Neural cell (in vitro differentiated cells): ENCODE measurements around the gene OXT. TPM values are rescaled to one million over a fixed set of nuclear protein-coding genes. Genes with fewer than 3 reads are reported as not detected.

Experiments used
- H2AFZ ChIP-seq: fragments of 200-600, 300-800 bp; sonication (generic), shearing (Covaris generic); 2 replicates; pipeline ENCODE4 v1.6.0; 2014; ENCODE audit warnings: low read depth, mild to moderate bottlenecking, antibody characterized with exemption, low read length, moderate library complexity
- H3F3A ChIP-seq: fragments of 200-600 bp; shearing (Covaris generic); 2 replicates; pipeline ENCODE4 v1.6.1; 2016; ENCODE audit warnings: mild to moderate bottlenecking, moderate library complexity, mixed read lengths, antibody characterized with exemption, low read length; ENCODE audit not compliant: insufficient read depth, poor library complexity, severe bottlenecking
- H3K27ac ChIP-seq: fragments of 200-600, 300-800 bp; sonication (generic), shearing (Covaris generic); 2 replicates; pipeline ENCODE4 v1.5.1; 2014; ENCODE audit warnings: mild to moderate bottlenecking, low read length, moderate library complexity
- H3K27me3 ChIP-seq: fragments of 300-800, 200-600 bp; sonication (generic), shearing (Covaris generic); 2 replicates; pipeline ENCODE4 v1.6.0; 2014; ENCODE audit warnings: mild to moderate bottlenecking, low read depth, low read length, moderate library complexity; ENCODE audit not compliant: insufficient read depth
- H3K36me3 ChIP-seq: fragments of 300-800, 200-600 bp; sonication (generic), shearing (Covaris generic); 2 replicates; pipeline ENCODE4 v1.5.1; 2014; ENCODE audit warnings: mild to moderate bottlenecking, antibody characterized with exemption, low read length, moderate library complexity; ENCODE audit not compliant: insufficient read depth
- H3K4me2 ChIP-seq: fragments of 300-800, 200-600 bp; sonication (generic), shearing (Covaris generic); 2 replicates; pipeline ENCODE4 v1.6.0; 2014; ENCODE audit warnings: mild to moderate bottlenecking, low read length
- H3K4me3 ChIP-seq: fragments of 300-800, 200-600 bp; sonication (generic), shearing (Covaris generic); 2 replicates; pipeline ENCODE4 v1.5.1; 2014; ENCODE audit warnings: mild to moderate bottlenecking, low read length, moderate library complexity
- H3K79me2 ChIP-seq: fragments of 200-600 bp; shearing (Covaris generic); replicated peaks from 2 replicates; pipeline ENCODE4 v1.6.0; 2014; ENCODE audit warnings: mild to moderate bottlenecking, low read length, moderate library complexity; ENCODE audit not compliant: insufficient read depth
- H3K9ac ChIP-seq: fragments of 300-800, 200-600 bp; sonication (generic), shearing (Covaris generic); 2 replicates; pipeline ENCODE4 v1.6.1; 2016; ENCODE audit warnings: mild to moderate bottlenecking, low read length, mixed read lengths
- H3K9me2 ChIP-seq: fragments of 200-600 bp; shearing (Covaris generic); 2 replicates; pipeline ENCODE4 v1.6.1; 2016; ENCODE audit warnings: mild to moderate bottlenecking, low read length, mixed read lengths; ENCODE audit not compliant: insufficient read depth
- H3K9me3 ChIP-seq: fragments of 200-600, 300-800 bp; sonication (generic), shearing (Covaris generic); 2 replicates; pipeline ENCODE4 v1.6.1; 2016; ENCODE audit warnings: mild to moderate bottlenecking, mixed run types, low read length, moderate library complexity, mixed read lengths
- H4K20me1 ChIP-seq: fragments of 200-600 bp; shearing (Covaris generic); 2 replicates; pipeline ENCODE4 v1.6.1; 2016; ENCODE audit warnings: mild to moderate bottlenecking, mixed run types; ENCODE audit not compliant: insufficient read depth
- EP300 ChIP-seq: fragments of 450-650 bp; conservative IDR thresholded peaks from 2 replicates; pipeline ENCODE4 v1.6.1; 2014; ENCODE audit warnings: antibody characterized with exemption, mild to moderate bottlenecking, moderate library complexity; ENCODE audit not compliant: poor library complexity, severe bottlenecking
- EZH2 ChIP-seq: fragments of 200-600, 300-800 bp; shearing (Covaris generic), sonication (generic); IDR thresholded peaks from 2 replicates; pipeline ENCODE4 v1.6.1; 2014; ENCODE audit warnings: antibody characterized with exemption, low read length, borderline replicate concordance, mild to moderate bottlenecking; ENCODE audit not compliant: insufficient read depth, poor library complexity, severe bottlenecking
- MXI1 ChIP-seq: fragments of 450-650 bp; conservative IDR thresholded peaks from 2 replicates; pipeline ENCODE4 v1.6.1; 2014; ENCODE audit warnings: antibody characterized with exemption, mild to moderate bottlenecking; ENCODE audit not compliant: poor library complexity, severe bottlenecking
- POLR2AphosphoS5 ChIP-seq: IDR thresholded peaks from 2 replicates; pipeline ENCODE4 v1.6.1; 2012
- RAD21 ChIP-seq: fragments of 450-650 bp; conservative IDR thresholded peaks from 2 replicates; pipeline ENCODE4 v1.6.1; 2014; ENCODE audit warnings: antibody characterized with exemption, mild to moderate bottlenecking, moderate library complexity
- TAF1 ChIP-seq: IDR thresholded peaks from 2 replicates; pipeline ENCODE4 v1.6.1; 2012; ENCODE audit warnings: low read depth
- polyA plus RNA-seq: library from polyadenylated mRNA; depleted of rRNA; stranded (reverse); fragments of >200 nt; gene quantifications from 2 replicates; pipeline ENCODE4 v1.2.3, GENCODE V29; 2014
- TF ChIP-seq, protein P1 (sequence below): IDR thresholded peaks from 2 replicates; pipeline ENCODE4 v1.6.1; 2012; ENCODE audit warnings: borderline replicate concordance

Gene OXT
- polyA plus RNA-seq, 1 donor from 2014 or later: not detected

DNA sequence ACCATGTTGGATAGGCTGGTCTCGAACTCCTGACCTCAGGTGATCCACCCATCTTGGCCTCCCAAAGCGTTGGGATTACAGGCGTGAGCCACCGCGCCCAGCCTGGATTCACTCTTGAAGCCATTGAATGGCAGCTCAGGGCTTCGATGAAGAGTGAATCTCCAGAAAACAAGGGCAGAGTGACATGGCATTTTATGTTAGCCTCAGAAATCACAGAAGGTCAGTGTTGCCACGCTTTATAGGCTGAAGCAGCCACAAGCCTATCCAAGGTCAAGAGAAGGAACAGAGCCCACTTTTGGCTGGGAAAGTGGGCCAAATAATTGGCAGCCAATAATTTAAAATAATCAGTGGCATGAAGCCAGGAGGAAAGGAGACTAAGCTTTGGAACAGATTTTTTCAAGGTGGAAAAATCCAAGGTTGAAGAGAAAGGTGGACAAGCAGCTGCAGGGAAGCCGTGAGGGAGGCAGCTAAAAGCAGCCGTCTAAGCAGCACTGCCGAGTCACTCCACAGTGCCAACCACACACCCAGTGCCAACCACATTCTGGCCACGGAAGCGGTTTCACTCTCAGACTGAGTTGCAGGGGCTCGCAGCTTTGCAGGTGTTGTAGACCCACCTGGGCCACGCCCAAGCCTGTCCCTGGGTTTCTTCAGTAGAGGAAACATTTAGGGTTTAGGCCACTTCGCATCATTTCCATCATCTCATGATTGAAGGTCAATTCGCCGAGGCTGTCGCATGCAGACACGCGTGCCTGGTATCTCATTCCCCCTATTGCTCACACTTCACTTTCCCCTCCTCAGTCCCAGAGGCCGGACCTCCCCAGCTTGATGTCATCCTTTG is 30.5 kb downstream of the OXT start:
- Histone ChIP-seq H3F3A (no peaks in the 10 kb centered on the region), H3K79me2 (no peaks in the 10 kb centered on the region), H3K9ac (no peak overlapping the region), H3K36me3 (no peaks in the 10 kb centered on the region), H3K27me3 (no peaks in the 10 kb centered on the region), H3K4me2 (no peak overlapping the region), H3K9me2 (no peaks in the 10 kb centered on the region), H2AFZ (no peak overlapping the region), H3K9me3 (no peaks in the 10 kb centered on the region), H3K27ac (no peak overlapping the region), H3K4me3 (no peak overlapping the region), H4K20me1 (no peaks in the 10 kb centered on the region)
- TF ChIP-seq RAD21 (no peak), POLR2AphosphoS5 (no peak), EP300 (no peak), EZH2 (no peak), TAF1 (no peak)
- TF ChIP-seq, protein P1, sequence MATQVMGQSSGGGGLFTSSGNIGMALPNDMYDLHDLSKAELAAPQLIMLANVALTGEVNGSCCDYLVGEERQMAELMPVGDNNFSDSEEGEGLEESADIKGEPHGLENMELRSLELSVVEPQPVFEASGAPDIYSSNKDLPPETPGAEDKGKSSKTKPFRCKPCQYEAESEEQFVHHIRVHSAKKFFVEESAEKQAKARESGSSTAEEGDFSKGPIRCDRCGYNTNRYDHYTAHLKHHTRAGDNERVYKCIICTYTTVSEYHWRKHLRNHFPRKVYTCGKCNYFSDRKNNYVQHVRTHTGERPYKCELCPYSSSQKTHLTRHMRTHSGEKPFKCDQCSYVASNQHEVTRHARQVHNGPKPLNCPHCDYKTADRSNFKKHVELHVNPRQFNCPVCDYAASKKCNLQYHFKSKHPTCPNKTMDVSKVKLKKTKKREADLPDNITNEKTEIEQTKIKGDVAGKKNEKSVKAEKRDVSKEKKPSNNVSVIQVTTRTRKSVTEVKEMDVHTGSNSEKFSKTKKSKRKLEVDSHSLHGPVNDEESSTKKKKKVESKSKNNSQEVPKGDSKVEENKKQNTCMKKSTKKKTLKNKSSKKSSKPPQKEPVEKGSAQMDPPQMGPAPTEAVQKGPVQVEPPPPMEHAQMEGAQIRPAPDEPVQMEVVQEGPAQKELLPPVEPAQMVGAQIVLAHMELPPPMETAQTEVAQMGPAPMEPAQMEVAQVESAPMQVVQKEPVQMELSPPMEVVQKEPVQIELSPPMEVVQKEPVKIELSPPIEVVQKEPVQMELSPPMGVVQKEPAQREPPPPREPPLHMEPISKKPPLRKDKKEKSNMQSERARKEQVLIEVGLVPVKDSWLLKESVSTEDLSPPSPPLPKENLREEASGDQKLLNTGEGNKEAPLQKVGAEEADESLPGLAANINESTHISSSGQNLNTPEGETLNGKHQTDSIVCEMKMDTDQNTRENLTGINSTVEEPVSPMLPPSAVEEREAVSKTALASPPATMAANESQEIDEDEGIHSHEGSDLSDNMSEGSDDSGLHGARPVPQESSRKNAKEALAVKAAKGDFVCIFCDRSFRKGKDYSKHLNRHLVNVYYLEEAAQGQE: no peak

DNA sequence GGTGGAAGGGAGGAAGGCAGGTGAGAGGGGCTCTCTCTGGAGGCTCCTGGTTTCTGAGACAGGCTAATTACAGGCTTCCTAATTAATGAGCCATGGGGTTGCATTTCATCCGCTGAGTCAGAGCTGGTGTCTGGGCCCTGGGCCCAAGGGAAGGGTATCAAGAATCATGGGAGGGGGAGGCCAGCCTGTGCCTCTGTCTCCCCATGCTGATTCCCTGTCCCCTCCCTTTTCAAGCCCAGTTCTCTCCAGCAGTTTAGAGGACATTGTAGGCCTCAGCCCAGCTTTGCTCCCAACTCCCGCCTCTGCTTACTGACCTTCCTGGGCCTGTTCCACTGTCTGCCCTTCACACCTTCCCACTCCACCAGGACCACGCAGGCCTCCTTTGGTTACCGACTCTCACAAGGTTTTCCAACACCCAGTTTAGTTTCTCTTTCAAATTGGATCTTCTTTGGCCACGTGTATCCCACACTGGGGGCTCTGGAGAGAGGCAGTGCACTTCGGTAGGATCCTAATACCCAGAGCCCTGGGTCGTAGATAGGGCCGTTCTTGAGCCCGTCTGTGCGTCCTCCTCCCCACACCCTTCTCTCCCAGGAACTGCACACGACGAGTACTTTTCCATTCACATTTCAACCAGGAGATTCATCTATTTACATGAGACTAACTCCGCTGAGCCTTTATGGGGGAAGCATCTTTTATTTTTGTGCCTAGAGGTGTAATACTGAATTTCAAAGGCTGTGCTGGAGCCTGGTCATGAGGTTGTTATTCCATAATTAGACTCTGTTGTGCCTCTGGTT is 31.4 kb downstream of the OXT start:
- Histone ChIP-seq H4K20me1 (no peaks in the 10 kb centered on the region), H3K9ac (no peak overlapping the region), H3K4me2 (no peak overlapping the region), H3K27ac (no peak overlapping the region), H3F3A (no peaks in the 10 kb centered on the region), H3K4me3 (no peak overlapping the region), H3K36me3 (no peaks in the 10 kb centered on the region), H3K9me2 (no peaks in the 10 kb centered on the region), H3K9me3 (no peaks in the 10 kb centered on the region), H2AFZ (no peak overlapping the region), H3K79me2 (no peaks in the 10 kb centered on the region), H3K27me3 (no peaks in the 10 kb centered on the region)
- TF ChIP-seq EP300 (no peak), TAF1 (no peak), RAD21 (no peak), MXI1 (no peak)
